ENCODE results near the gene CCNQ.

Gene CCNQ

GRCh38 chrX:153539979-153540358, 59.0 kb downstream of the CCNQ start:
- H3K36me3 ChIP-seq (ENCODE audit: insufficient read depth, low read length): no peaks in the 10 kb centered on the region
- H3K27me3 ChIP-seq (ENCODE audit: insufficient read depth, low read length, poor library complexity, severe bottlenecking): no peaks in the 10 kb centered on the region
- H3K9ac ChIP-seq (ENCODE audit: low read depth, low read length, poor library complexity, severe bottlenecking): no peak overlapping the region
- 0 out of 2 replicates have a peak overlapping the region, but pooled peaks have one; percentile 4 for H2AFZ ChIP-seq (ENCODE audit: low read length)
- H3K9me3 ChIP-seq (ENCODE audit: insufficient read depth, low read depth, low read length): no peaks in the 10 kb centered on the region
- H3F3A ChIP-seq (ENCODE audit: low read depth): no peaks in the 10 kb centered on the region
- no peaks in the 10 kb centered on the region for H3K4me1 ChIP-seq (ENCODE audit: insufficient read depth, low read length, poor library complexity, severe bottlenecking)
- no peak for TF ChIP-seq CTCF (conservative IDR thresholded peaks at IDR 0.05; ENCODE audit: low read length)
- no peak for TF ChIP-seq EZH2phosphoT487 (IDR thresholded peaks at IDR 0.05; ENCODE audit: borderline replicate concordance)
- no peaks in the 10 kb centered on the region for H3K79me2 ChIP-seq (ENCODE audit: insufficient read depth, low read length)
- no peak overlapping the region for H3K4me3 ChIP-seq (ENCODE audit: low read length, poor library complexity, severe bottlenecking)
- H3K4me2 ChIP-seq (ENCODE audit: low read depth, low read length, poor library complexity, severe bottlenecking): no peak overlapping the region
- H3K9me2 ChIP-seq (replicated peaks; ENCODE audit: low read depth, low read length): no peaks in the 10 kb centered on the region
- H4K20me1 ChIP-seq (ENCODE audit: insufficient read depth, low read length, poor library complexity, severe bottlenecking): no peaks in the 10 kb centered on the region

GRCh38 chrX:153539171-153539978, 59.6 kb downstream of the CCNQ start:
- no peak overlapping the region for H3K4me3 ChIP-seq (ENCODE audit: low read length, poor library complexity, severe bottlenecking)
- no peak overlapping the region for H3K9ac ChIP-seq (ENCODE audit: low read depth, low read length, poor library complexity, severe bottlenecking)
- H4K20me1 ChIP-seq (ENCODE audit: insufficient read depth, low read length, poor library complexity, severe bottlenecking): no peaks in the 10 kb centered on the region
- TF ChIP-seq CTCF (conservative IDR thresholded peaks at IDR 0.05; ENCODE audit: low read length) (peak; percentile 69), EZH2phosphoT487 (IDR thresholded peaks at IDR 0.05; ENCODE audit: borderline replicate concordance) (no peak)
- 0 out of 2 replicates have a peak overlapping the region, but pooled peaks have one; percentile 4 for H2AFZ ChIP-seq (ENCODE audit: low read length)
- no peaks in the 10 kb centered on the region for H3K36me3 ChIP-seq (ENCODE audit: insufficient read depth, low read length)
- H3K27me3 ChIP-seq (ENCODE audit: insufficient read depth, low read length, poor library complexity, severe bottlenecking): no peaks in the 10 kb centered on the region
- no peaks in the 10 kb centered on the region for H3K9me2 ChIP-seq (replicated peaks; ENCODE audit: low read depth, low read length)
- no peaks in the 10 kb centered on the region for H3K79me2 ChIP-seq (ENCODE audit: insufficient read depth, low read length)
- H3K9me3 ChIP-seq (ENCODE audit: insufficient read depth, low read depth, low read length): no peaks in the 10 kb centered on the region
- H3F3A ChIP-seq (ENCODE audit: low read depth): no peaks in the 10 kb centered on the region
- H3K4me2 ChIP-seq (ENCODE audit: low read depth, low read length, poor library complexity, severe bottlenecking): no peak overlapping the region
- H3K4me1 ChIP-seq (ENCODE audit: insufficient read depth, low read length, poor library complexity, severe bottlenecking): no peaks in the 10 kb centered on the region

- no peaks in the 10 kb centered on the region for H4K20me1 ChIP-seq (ENCODE audit: insufficient read depth, low read length, poor library complexity, severe bottlenecking)
- no peak for TF ChIP-seq EZH2phosphoT487 (IDR thresholded peaks at IDR 0.05; ENCODE audit: borderline replicate concordance)
- TF ChIP-seq CTCF (conservative IDR thresholded peaks at IDR 0.05; ENCODE audit: low read length): no peak
- no peaks in the 10 kb centered on the region for H3K79me2 ChIP-seq (ENCODE audit: insufficient read depth, low read length)
- no peaks in the 10 kb centered on the region for H3K9me3 ChIP-seq (ENCODE audit: insufficient read depth, low read depth, low read length)
- H3K4me1 ChIP-seq (ENCODE audit: insufficient read depth, low read length, poor library complexity, severe bottlenecking): no peaks in the 10 kb centered on the region
- no peak overlapping the region for H3K4me2 ChIP-seq (ENCODE audit: low read depth, low read length, poor library complexity, severe bottlenecking)
- no peak overlapping the region for H3K4me3 ChIP-seq (ENCODE audit: low read length, poor library complexity, severe bottlenecking)
- no peak overlapping the region for H2AFZ ChIP-seq (ENCODE audit: low read length)
- no peaks in the 10 kb centered on the region for H3K27me3 ChIP-seq (ENCODE audit: insufficient read depth, low read length, poor library complexity, severe bottlenecking)
- no peaks in the 10 kb centered on the region for H3F3A ChIP-seq (ENCODE audit: low read depth)
- H3K9me2 ChIP-seq (replicated peaks; ENCODE audit: low read depth, low read length): no peaks in the 10 kb centered on the region
- H3K9ac ChIP-seq (ENCODE audit: low read depth, low read length, poor library complexity, severe bottlenecking): no peak overlapping the region
- no peaks in the 10 kb centered on the region for H3K36me3 ChIP-seq (ENCODE audit: insufficient read depth, low read length)
These were observed 60.5 kb downstream of the CCNQ start for GRCh38 chrX:153538424-153538823.
